CD14-positive monocyte (primary cell): ENCODE results near the gene NHERF1. TPM values are rescaled to one million over a fixed set of nuclear protein-coding genes. Genes with fewer than 3 reads are reported as not detected.
A peak's percentile ranks its signal among the peaks of the same experiment; 100 is the strongest.

ENCODE experiments used
- DNase-seq, 3 donors: peaks; one replicate each; pipeline ENCODE4 v3.0.0-alpha.2; 2011 to 2022
- H2AFZ ChIP-seq: 2 replicates; pipeline ENCODE4 v1.6.0; 2012; ENCODE audit warnings: mild to moderate bottlenecking, low read depth, low read length, inconsistent platforms; ENCODE audit not compliant: insufficient read depth, poor library complexity, severe bottlenecking
- H3K27ac ChIP-seq, 2 donors: 1 replicate in 1 of 2; 2 replicates in 1 of 2; pipeline ENCODE4 v1.5.1; 2012 to 2013; ENCODE audit warnings: low read length in 2 of 2, control low read depth in 1 of 2, inconsistent platforms in 1 of 2, low read depth in 1 of 2, mild to moderate bottlenecking in 1 of 2
- H3K27me3 ChIP-seq, 2 donors: one replicate each; pipeline versions ENCODE4 v1.6.0 to v1.6.1; 2011 to 2013; ENCODE audit warnings: low read length in 2 of 2; ENCODE audit not compliant: control insufficient read depth in 2 of 2, insufficient read depth in 2 of 2
- H3K36me3 ChIP-seq, 2 donors: replicated peaks in 1 of 2; 1 replicate in 1 of 2; 2 replicates in 1 of 2; pipeline versions ENCODE4 v1.5.1 to v1.6.1; 2012 to 2013; ENCODE audit warnings: low read length in 2 of 2, control low read depth in 1 of 2, inconsistent platforms in 1 of 2, mild to moderate bottlenecking in 1 of 2; ENCODE audit not compliant: insufficient read depth in 2 of 2, control insufficient read depth in 1 of 2
- H3K4me1 ChIP-seq, 2 donors: 1 replicate in 1 of 2; 2 replicates in 1 of 2; pipeline versions ENCODE4 v1.5.1 to v1.6.1; 2012 to 2013; ENCODE audit warnings: low read length in 2 of 2, control low read depth in 1 of 2, inconsistent platforms in 1 of 2, mild to moderate bottlenecking in 1 of 2, moderate library complexity in 1 of 2; ENCODE audit not compliant: insufficient read depth in 2 of 2, control insufficient read depth in 1 of 2
- H3K4me2 ChIP-seq: replicated peaks from 2 replicates; pipeline ENCODE3; 2012; ENCODE audit warnings: low read length, moderate library complexity, mild to moderate bottlenecking; ENCODE audit not compliant: poor library complexity, severe bottlenecking; ENCODE audit errors: extremely low read depth
- H3K4me3 ChIP-seq, 3 experiments: fragments of 200-600 bp in 1 of 3; sonication (generic) in 1 of 3; replicated peaks in 1 of 3; 1 replicate in 2 of 3; 2 replicates in 1 of 3; pipeline ENCODE4 v1.5.1; 2011 to 2013; ENCODE audit warnings: low read length in 3 of 3, mild to moderate bottlenecking in 3 of 3, control low read depth in 2 of 3, low read depth in 2 of 3, inconsistent platforms in 1 of 3, moderate library complexity in 1 of 3
- H3K79me2 ChIP-seq: 2 replicates; pipeline ENCODE4 v1.6.0; 2012; ENCODE audit warnings: mild to moderate bottlenecking, control low read depth, inconsistent platforms, low read length, moderate library complexity; ENCODE audit not compliant: insufficient read depth
- H3K9ac ChIP-seq: 2 replicates; pipeline ENCODE4 v1.6.0; 2017; ENCODE audit warnings: low read length, mild to moderate bottlenecking; ENCODE audit not compliant: insufficient read depth, poor library complexity, severe bottlenecking
- H3K9me3 ChIP-seq, 2 donors: replicated peaks in 1 of 2; 1 replicate in 1 of 2; 2 replicates in 1 of 2; pipeline versions ENCODE4 v1.5.1 to v1.6.1; 2012 to 2013; ENCODE audit warnings: low read length in 2 of 2, control low read depth in 1 of 2; ENCODE audit not compliant: control insufficient read depth in 1 of 2, insufficient read depth in 1 of 2
- H4K20me1 ChIP-seq: 2 replicates; pipeline ENCODE4 v1.6.0; 2012; ENCODE audit warnings: mild to moderate bottlenecking, low read length, control low read depth, moderate library complexity; ENCODE audit not compliant: insufficient read depth
- H3K27ac Mint-ChIP-seq, 7 donors: one replicate each; pipeline ENCODE4 v1.8.0; 2020; ENCODE audit warnings: mild to moderate bottlenecking in 7 of 7, mixed read lengths in 7 of 7, moderate library complexity in 6 of 7, inconsistent platforms in 2 of 7
- H3K27me3 Mint-ChIP-seq, 3 donors: one replicate each; pipeline ENCODE4 v1.8.0; 2021 to 2022; ENCODE audit warnings: low read depth in 3 of 3, mild to moderate bottlenecking in 3 of 3, mixed read lengths in 3 of 3, moderate library complexity in 3 of 3, inconsistent platforms in 1 of 3
- H3K36me3 Mint-ChIP-seq, 2 donors: one replicate each; pipeline ENCODE4 v1.8.0; 2020; ENCODE audit warnings: mixed read lengths in 2 of 2, inconsistent platforms in 1 of 2, mild to moderate bottlenecking in 1 of 2
- H3K4me1 Mint-ChIP-seq: one replicate; pipeline ENCODE4 v1.8.0; 2020; ENCODE audit warnings: mild to moderate bottlenecking, mixed read lengths
- H3K4me3 Mint-ChIP-seq, 2 donors: one replicate each; pipeline ENCODE4 v1.8.0; 2020; ENCODE audit warnings: mild to moderate bottlenecking in 2 of 2, mixed read lengths in 2 of 2, moderate library complexity in 1 of 2
- H3K9me3 Mint-ChIP-seq, 7 donors: one replicate each; pipeline ENCODE4 v1.8.0; 2020 to 2022; ENCODE audit warnings: mixed read lengths in 7 of 7, mild to moderate bottlenecking in 6 of 7, moderate library complexity in 6 of 7, inconsistent platforms in 2 of 7
- WGBS: methylation state at CpG from one replicate; pipeline ENCODE4 v1.1.5; 2013; ENCODE audit warnings: missing lambda C conversion rate; ENCODE audit not compliant: insufficient coverage; 5-methylcytosine and 5-hydroxymethylcytosine counted together
- intact Hi-C, 2 donors: fragments of 100-400 bp; cut with micrococcal nuclease; formaldehyde crosslinking; loops; one replicate each; pipeline versions ENCODE4 v1.15.0 to v1.15.1; 2023
- polyA plus RNA-seq, 3 donors: library from polyadenylated mRNA; depleted of rRNA in 1 of 3; unstranded in 2 of 3; stranded (reverse) in 1 of 3; fragments of 300-500 nt in 2 of 3; fragments of >200 nt in 1 of 3; fragmentation: Illumina TruSeq in 2 of 3; gene quantifications; 1 replicate in 2 of 3; 2 replicates in 1 of 3; pipeline ENCODE4 v1.2.3, GENCODE V29; 2012 to 2021
- TF ChIP-seq, protein P1 (sequence below): fragments of 200-600 bp; IDR thresholded peaks from one replicate; pipeline ENCODE4 v1.8.0; 2022; ENCODE audit warnings: antibody characterized with exemption, mild to moderate bottlenecking

NHERF1 gene
- polyA plus RNA-seq, 3 donors: 79.5 to 149 (median 131) TPM

- peaks cover 55% of the 10 kb centered on the region for H3K79me2 ChIP-seq
- 0% methylated on average over 6 of the region's 7 CpGs for WGBS
- peak in 1 of 3 donors; percentile 30 for DNase-seq
Observed at GRCh38 chr17:74712301-74712700, 36.1 kb upstream of the NHERF1 start.

GRCh38 chr17:74712756-74713155 lies 35.7 kb upstream of the NHERF1 start, which contains the start of gene CD300LF:
CD300LF (minus strand) TSS chr17:74712923; CDS start chr17:74712866, 57 bp downstream.
- peak within 1 kb of the TSS; percentile 97 to 99 (median 98) for H3K27ac Mint-ChIP-seq
- H3K27ac ChIP-seq: peak within 1 kb of the TSS; percentile 83 to 90

More at GRCh38 chr17:74712301-74712700, 36.1 kb upstream of the NHERF1 start:
- peak overlapping the region; percentile 86 for H3K9ac ChIP-seq
- peaks cover 0 to 6% of the 10 kb centered on the region in 2 donors for H3K36me3 ChIP-seq
- H3K4me2 ChIP-seq: peak overlapping the region; percentile 94
- H3K4me3 Mint-ChIP-seq: peak overlapping the region; percentile 96 to 100
- H3K36me3 Mint-ChIP-seq: peaks cover 13 to 23% of the 10 kb centered on the region in 2 donors
- peaks cover 39% of the 10 kb centered on the region for H4K20me1 ChIP-seq
- H3K27me3 Mint-ChIP-seq: peaks cover 1 to 5% (median 3%) of the 10 kb centered on the region in 3 donors
- peak overlapping the region; percentile 74 for H2AFZ ChIP-seq
- peaks cover 0 to 2% (median 0%) of the 10 kb centered on the region in 7 donors for H3K9me3 Mint-ChIP-seq
- H3K27ac Mint-ChIP-seq: peak overlapping the region; percentile 97 to 99 (median 98)
- peaks cover 56% of the 10 kb centered on the region for H3K4me1 Mint-ChIP-seq
- H3K27me3 ChIP-seq: no peaks in the 10 kb centered on the region
- H3K4me1 ChIP-seq: peaks cover 35 to 61% of the 10 kb centered on the region in 2 donors
- peak overlapping the region; percentile 65 to 95 (median 95) for H3K4me3 ChIP-seq
- peak overlapping the region; percentile 83 to 90 for H3K27ac ChIP-seq
- TF ChIP-seq, protein P1, sequence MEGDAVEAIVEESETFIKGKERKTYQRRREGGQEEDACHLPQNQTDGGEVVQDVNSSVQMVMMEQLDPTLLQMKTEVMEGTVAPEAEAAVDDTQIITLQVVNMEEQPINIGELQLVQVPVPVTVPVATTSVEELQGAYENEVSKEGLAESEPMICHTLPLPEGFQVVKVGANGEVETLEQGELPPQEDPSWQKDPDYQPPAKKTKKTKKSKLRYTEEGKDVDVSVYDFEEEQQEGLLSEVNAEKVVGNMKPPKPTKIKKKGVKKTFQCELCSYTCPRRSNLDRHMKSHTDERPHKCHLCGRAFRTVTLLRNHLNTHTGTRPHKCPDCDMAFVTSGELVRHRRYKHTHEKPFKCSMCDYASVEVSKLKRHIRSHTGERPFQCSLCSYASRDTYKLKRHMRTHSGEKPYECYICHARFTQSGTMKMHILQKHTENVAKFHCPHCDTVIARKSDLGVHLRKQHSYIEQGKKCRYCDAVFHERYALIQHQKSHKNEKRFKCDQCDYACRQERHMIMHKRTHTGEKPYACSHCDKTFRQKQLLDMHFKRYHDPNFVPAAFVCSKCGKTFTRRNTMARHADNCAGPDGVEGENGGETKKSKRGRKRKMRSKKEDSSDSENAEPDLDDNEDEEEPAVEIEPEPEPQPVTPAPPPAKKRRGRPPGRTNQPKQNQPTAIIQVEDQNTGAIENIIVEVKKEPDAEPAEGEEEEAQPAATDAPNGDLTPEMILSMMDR: no peak
- no peaks in the 10 kb centered on the region for H3K9me3 ChIP-seq
- intact Hi-C loops: loop anchor here (2.0 to 5.0 kb wide), 3 partner anchors 22 to 40 kb away; no protein-coding TSS in a partner anchor

More at GRCh38 chr17:74712756-74713155, 35.7 kb upstream of the NHERF1 start, which contains the start of gene CD300LF:
- TF ChIP-seq, protein P1: no peak
- Mint-ChIP-seq H3K27me3 (peaks cover 1 to 6% (median 3%) of the 10 kb centered on the region in 3 donors), H3K4me3 (peak within 1 kb of the TSS; percentile 96 to 100), H3K36me3 (peaks cover 13 to 19% of the 10 kb centered on the region in 2 donors), H3K9me3 (peaks cover 0 to 2% (median 0%) of the 10 kb centered on the region in 7 donors), H3K4me1 (peaks cover 55% of the 10 kb centered on the region)
- Histone ChIP-seq H2AFZ (peak within 1 kb of the TSS; percentile 74), H3K4me2 (peak within 1 kb of the TSS; percentile 94), H3K4me1 (peaks cover 35 to 61% of the 10 kb centered on the region in 2 donors), H3K4me3 (peak within 1 kb of the TSS; percentile 65 to 95 (median 95)), H4K20me1 (peaks cover 35% of the 10 kb centered on the region), H3K27me3 (no peaks in the 10 kb centered on the region), H3K9me3 (no peaks in the 10 kb centered on the region), H3K36me3 (peaks cover 0 to 2% of the 10 kb centered on the region in 2 donors), H3K79me2 (peaks cover 50% of the 10 kb centered on the region), H3K9ac (peak within 1 kb of the TSS; percentile 86)
- intact Hi-C loops: loop anchor here (2.0 to 5.0 kb wide), 3 partner anchors 22 to 40 kb away; no protein-coding TSS in a partner anchor
- peak; percentile 87 to 90 (median 90) for DNase-seq
- WGBS: no CpG with 5 or more reads among the region's 8 CpGs
